Omental fat pad (tissue), 4 donors: Measurements from ENCODE around the gene ANTKMT. TPM values are rescaled to one million over a fixed set of nuclear protein-coding genes. Genes with fewer than 3 reads are reported as not detected.

Source experiments
- ATAC-seq: fragments of 150-250 bp; one replicate; pipeline ENCODE4 v1.9.1; 2016; ENCODE audit warnings: mild to moderate bottlenecking, moderate library complexity; ENCODE audit not compliant: low FRiP score
- DNase-seq: peaks from one replicate; pipeline ENCODE4 v3.0.0-alpha.2; 2019; ENCODE audit warnings: low spot score
- total RNA-seq, 4 donors: library from RNA; depleted of rRNA; stranded (reverse); fragments of >200 nt; gene quantifications; one replicate each; pipeline ENCODE4 v1.1.0, GENCODE V29; 2016
- TF ChIP-seq, protein P1 (sequence below), 3 donors: fragments of 450-650 bp; IDR thresholded peaks; one replicate each; pipeline ENCODE4 v1.5.1; 2016 to 2017; ENCODE audit warnings: antibody characterized with exemption in 3 of 3, mild to moderate bottlenecking in 3 of 3, moderate library complexity in 2 of 3

ANTKMT gene
- total RNA-seq, 4 donors from 2014 or later = 21.9 to 45.4 (median 36.2) TPM

DNA sequence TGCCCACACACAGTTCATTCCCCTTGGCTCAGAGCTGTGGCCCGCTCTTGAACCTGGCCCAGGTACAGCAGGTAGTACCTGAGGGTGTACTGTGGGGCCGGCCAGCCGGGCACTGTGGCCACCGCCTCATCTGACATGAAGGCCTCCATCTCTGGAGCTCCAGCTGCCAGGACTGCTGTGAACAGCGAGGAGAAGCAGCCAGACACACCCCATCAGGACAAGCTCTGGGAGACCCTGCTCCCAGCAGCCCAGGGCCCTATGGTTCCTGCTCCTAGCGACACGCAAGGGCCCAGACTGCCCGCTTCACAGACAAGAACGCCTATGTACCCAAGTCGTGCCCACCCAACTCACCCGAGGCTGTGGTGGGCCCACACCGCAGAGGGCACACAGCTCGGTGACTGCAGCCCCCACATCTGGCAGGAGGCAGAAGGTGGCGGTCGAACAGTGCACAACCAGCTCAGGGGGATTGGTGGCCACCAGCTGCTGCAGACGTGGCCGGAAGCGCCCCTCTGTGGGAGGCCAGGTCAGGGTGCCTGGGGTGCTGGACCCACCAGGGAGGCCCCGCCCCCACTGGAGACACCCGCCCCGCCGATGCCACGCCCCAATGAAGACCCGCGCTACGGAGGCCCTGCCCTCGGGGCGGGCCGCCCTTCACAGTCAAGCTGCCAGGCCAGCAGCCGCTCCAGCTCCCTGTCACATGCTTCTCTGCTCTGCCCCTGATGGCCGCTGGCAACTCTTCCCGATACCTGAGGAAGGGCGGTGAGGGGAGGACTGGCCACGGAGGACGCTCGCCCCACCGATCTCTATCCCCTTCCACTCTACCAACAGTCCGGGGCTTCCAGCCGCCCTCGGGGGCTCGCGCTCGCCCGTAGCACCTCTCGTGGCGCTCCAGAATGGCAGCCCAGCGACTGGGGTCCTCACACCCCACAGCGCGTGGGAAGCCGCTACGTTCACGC lies 41.8 kb upstream of the ANTKMT start:
- TF ChIP-seq, protein P1, sequence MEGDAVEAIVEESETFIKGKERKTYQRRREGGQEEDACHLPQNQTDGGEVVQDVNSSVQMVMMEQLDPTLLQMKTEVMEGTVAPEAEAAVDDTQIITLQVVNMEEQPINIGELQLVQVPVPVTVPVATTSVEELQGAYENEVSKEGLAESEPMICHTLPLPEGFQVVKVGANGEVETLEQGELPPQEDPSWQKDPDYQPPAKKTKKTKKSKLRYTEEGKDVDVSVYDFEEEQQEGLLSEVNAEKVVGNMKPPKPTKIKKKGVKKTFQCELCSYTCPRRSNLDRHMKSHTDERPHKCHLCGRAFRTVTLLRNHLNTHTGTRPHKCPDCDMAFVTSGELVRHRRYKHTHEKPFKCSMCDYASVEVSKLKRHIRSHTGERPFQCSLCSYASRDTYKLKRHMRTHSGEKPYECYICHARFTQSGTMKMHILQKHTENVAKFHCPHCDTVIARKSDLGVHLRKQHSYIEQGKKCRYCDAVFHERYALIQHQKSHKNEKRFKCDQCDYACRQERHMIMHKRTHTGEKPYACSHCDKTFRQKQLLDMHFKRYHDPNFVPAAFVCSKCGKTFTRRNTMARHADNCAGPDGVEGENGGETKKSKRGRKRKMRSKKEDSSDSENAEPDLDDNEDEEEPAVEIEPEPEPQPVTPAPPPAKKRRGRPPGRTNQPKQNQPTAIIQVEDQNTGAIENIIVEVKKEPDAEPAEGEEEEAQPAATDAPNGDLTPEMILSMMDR (IDR thresholded peaks at IDR 0.05) = no peak
- ATAC-seq = peak; percentile 7

DNA sequence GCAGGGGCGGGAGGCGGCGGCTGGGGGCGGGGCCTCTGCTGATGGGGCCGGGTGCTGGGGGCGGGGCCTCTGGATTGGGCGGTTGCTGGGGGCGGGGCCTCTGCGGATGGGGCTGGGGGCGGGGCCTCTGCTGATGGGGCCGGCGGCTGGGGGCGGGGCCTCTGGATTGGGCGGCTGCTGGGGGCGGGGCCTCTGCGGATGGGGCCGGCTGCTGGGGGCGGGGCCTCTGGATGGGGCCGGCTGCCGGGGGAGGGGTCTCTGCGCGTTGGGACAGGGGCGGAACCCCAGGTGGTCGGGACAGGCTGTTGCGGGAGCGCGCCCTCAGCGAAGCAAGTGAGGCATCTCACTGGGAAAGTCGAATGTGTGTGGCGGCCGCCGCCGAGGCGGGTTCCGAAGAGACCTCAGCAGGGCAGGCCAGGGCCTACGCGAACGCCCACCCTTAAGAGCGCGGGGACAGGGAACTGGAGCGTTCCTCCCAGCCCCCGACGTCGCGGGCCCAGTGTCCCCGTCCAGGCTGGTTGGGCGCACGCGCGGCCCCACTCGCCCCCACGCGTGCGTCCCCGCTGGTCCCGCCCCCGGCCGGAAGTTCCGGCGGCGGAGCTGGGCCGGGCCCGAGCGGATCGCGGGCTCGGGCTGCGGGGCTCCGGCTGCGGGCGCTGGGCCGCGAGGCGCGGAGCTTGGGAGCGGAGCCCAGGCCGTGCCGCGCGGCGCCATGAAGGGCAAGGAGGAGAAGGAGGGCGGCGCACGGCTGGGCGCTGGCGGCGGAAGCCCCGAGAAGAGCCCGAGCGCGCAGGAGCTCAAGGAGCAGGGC lies 40.9 kb upstream of the ANTKMT start, which contains the start of gene STUB1:
Gene STUB1, plus strand, starts transcription at position 597 of the 811 bp plus-strand sequence. Its CDS starts 116 bp downstream, at position 713.
- DNase-seq (peak; percentile 63), ATAC-seq (peak; percentile 58)
- TF ChIP-seq, protein P1 (IDR thresholded peaks at IDR 0.05) = no peak

More for the DNA sequence above, 41.8 kb upstream of the ANTKMT start:
- DNase-seq = no peak

DNA sequence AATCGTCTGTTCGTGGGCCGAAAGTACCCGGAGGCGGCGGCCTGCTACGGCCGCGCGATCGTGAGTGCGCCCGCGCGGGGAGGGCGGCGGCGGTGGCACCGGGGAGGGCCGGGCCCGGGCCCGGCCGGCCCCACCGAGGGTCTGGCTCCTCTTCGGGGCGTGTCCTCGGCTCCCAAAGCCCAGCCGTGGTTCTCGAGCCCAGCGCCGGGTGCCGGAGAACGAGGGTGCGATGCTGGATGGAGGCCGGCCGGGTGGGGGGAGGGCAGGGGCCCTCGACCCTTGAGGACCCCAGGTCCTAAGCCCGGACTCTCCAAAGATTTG lies 40.4 kb upstream of the ANTKMT start:
- TF ChIP-seq, protein P1 (IDR thresholded peaks at IDR 0.05) = no peak
- DNase-seq = no peak
- ATAC-seq = no peak

DNA sequence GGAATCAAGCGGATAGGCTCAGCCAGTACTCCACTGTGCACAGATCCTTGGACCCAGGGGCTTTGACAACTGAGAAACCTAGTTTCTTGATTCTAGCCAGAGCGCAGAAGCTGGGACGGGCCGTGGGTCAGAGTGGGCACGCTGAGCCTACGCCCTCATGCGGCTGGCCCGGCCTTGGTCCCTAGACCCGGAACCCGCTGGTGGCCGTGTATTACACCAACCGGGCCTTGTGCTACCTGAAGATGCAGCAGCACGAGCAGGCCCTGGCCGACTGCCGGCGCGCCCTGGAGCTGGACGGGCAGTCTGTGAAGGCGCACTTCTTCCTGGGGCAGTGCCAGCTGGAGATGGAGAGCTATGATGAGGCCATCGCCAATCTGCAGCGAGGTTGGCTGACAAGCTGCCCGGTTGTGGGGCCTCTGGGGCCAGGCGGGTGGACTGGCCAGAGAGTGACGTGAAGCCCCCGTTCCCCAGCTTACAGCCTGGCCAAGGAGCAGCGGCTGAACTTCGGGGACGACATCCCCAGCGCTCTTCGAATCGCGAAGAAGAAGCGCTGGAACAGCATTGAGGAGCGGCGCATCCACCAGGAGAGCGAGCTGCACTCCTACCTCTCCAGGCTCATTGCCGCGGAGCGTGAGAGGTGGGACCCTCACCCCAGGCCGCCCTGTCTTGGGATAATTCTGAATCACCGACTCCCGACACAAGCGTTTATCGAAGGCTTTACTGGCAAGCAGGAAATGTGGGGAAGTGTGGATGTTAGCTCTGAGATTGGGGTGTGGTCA lies 39.8 kb upstream of the ANTKMT start:
- TF ChIP-seq, protein P1 (IDR thresholded peaks at IDR 0.05) = no peak
- ATAC-seq (no peak), DNase-seq (no peak)

DNA sequence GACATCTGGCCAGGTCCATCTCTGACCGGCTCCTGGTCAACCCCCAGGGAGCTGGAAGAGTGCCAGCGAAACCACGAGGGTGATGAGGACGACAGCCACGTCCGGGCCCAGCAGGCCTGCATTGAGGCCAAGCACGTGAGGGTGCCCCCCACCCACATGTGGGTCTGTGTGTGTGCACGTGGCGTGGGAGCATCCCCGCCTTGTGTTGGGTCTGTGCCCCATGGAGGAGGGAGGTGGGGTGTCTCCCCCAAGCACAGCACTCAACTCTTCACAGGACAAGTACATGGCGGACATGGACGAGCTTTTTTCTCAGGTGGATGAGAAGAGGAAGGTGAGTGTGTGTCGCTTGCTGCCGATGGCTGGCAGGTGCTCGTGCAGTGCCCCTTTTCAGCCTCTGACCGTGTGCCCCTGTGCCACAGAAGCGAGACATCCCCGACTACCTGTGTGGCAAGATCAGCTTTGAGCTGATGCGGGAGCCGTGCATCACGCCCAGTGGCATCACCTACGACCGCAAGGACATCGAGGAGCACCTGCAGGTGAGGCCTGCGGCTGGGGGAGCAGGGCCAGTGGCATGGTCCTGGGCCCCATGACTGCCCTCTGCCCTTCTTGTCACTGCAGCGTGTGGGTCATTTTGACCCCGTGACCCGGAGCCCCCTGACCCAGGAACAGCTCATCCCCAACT lies 39.1 kb upstream of the ANTKMT start:
- DNase-seq (no peak), ATAC-seq (no peak)
- TF ChIP-seq, protein P1 (IDR thresholded peaks at IDR 0.05) = no peak
